ENCODE results near the gene CNTN4. TPM values are rescaled to one million over a fixed set of nuclear protein-coding genes. Genes with fewer than 3 reads are reported as not detected.

Gene CNTN4
- total RNA-seq, 1 donor from 2014 or later = not detected

DNA sequence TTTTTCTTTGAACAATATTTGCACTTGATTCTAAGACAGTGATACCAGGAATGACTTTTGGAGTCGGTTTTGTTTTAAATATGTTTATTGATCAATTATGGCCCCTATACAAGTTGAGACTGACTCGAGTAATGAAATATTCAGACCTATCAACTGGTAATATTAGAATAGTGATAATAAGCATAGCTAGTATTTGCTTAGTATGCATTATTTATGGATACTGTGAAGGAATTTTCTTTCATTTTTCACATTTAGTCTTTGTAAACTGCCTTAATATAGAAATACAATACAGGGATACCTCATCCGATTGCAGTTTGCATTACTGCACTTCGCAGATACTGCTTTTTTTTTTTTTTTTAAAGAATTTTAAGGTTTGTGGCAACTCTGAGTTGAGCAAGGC is 107.9 kb downstream of the CNTN4 start:
- H3K4me3 ChIP-seq (ENCODE audit: insufficient read depth, low read depth, low read length) = no peak overlapping the region
- no peaks in the 10 kb centered on the region for H3K9me3 ChIP-seq (ENCODE audit: insufficient read depth, low read depth, low read length)
- H3K9ac ChIP-seq (ENCODE audit: low read length) = no peak overlapping the region
- Mint-ChIP-seq H3K36me3 (ENCODE audit: low read depth, unreplicated experiment) (no peaks in the 10 kb centered on the region), H3K27ac (ENCODE audit: unreplicated experiment) (no peak overlapping the region), H3K27me3 (ENCODE audit: low read depth, unreplicated experiment) (no peaks in the 10 kb centered on the region), H3K9me3 (ENCODE audit: unreplicated experiment) (peaks cover 5% of the 10 kb centered on the region), H3K4me1 (ENCODE audit: low read depth, unreplicated experiment) (no peaks in the 10 kb centered on the region), H3K4me3 (ENCODE audit: unreplicated experiment) (no peak overlapping the region)
- no peak overlapping the region for H2AFZ ChIP-seq (ENCODE audit: low read depth, low read length)
- H4K20me1 ChIP-seq (ENCODE audit: insufficient read depth, low read length) = no peaks in the 10 kb centered on the region
- no peaks in the 10 kb centered on the region for H3K4me1 ChIP-seq (ENCODE audit: insufficient read depth, low read length)
- TF ChIP-seq CTCF (IDR thresholded peaks at IDR 0.05; ENCODE audit: insufficient read depth, low read depth, low read length) (no peak), EZH2 (IDR thresholded peaks at IDR 0.05; ENCODE audit: insufficient read depth, low read length) (no peak)
- no peak overlapping the region for H3K4me2 ChIP-seq (ENCODE audit: low read length)
- no peaks in the 10 kb centered on the region for H3K36me3 ChIP-seq (ENCODE audit: insufficient read depth, low read length)
- FAIRE-seq = no peak
- no peak overlapping the region for H3K27ac ChIP-seq (ENCODE audit: low read depth, low read length)
- no peaks in the 10 kb centered on the region for H3K79me2 ChIP-seq (ENCODE audit: insufficient read depth, low read length)
- no peaks in the 10 kb centered on the region for H3K27me3 ChIP-seq (ENCODE audit: insufficient read depth, low read length)
- no peak for DNase-seq (ENCODE audit: low read depth)

- no peak overlapping the region for H2AFZ ChIP-seq (ENCODE audit: low read depth, low read length)
- H3K79me2 ChIP-seq (ENCODE audit: insufficient read depth, low read length) = no peaks in the 10 kb centered on the region
- peaks cover 7% of the 10 kb centered on the region for H3K9me3 Mint-ChIP-seq (ENCODE audit: unreplicated experiment)
- no peaks in the 10 kb centered on the region for H3K27me3 Mint-ChIP-seq (ENCODE audit: low read depth, unreplicated experiment)
- H4K20me1 ChIP-seq (ENCODE audit: insufficient read depth, low read length) = no peaks in the 10 kb centered on the region
- TF ChIP-seq EZH2 (IDR thresholded peaks at IDR 0.05; ENCODE audit: insufficient read depth, low read length) (no peak), CTCF (IDR thresholded peaks at IDR 0.05; ENCODE audit: insufficient read depth, low read depth, low read length) (no peak)
- H3K4me3 ChIP-seq (ENCODE audit: insufficient read depth, low read depth, low read length) = no peak overlapping the region
- H3K9me3 ChIP-seq (ENCODE audit: insufficient read depth, low read depth, low read length) = peaks cover 4% of the 10 kb centered on the region
- DNase-seq (ENCODE audit: low read depth) = no peak
- no peaks in the 10 kb centered on the region for H3K4me1 ChIP-seq (ENCODE audit: insufficient read depth, low read length)
- H3K27me3 ChIP-seq (ENCODE audit: insufficient read depth, low read length) = no peaks in the 10 kb centered on the region
- no peak for FAIRE-seq
- H3K36me3 Mint-ChIP-seq (ENCODE audit: low read depth, unreplicated experiment) = no peaks in the 10 kb centered on the region
- no peaks in the 10 kb centered on the region for H3K36me3 ChIP-seq (ENCODE audit: insufficient read depth, low read length)
- no peak overlapping the region for H3K27ac ChIP-seq (ENCODE audit: low read depth, low read length)
- H3K4me2 ChIP-seq (ENCODE audit: low read length) = no peak overlapping the region
- H3K9ac ChIP-seq (ENCODE audit: low read length) = no peak overlapping the region
- no peak overlapping the region for H3K4me3 Mint-ChIP-seq (ENCODE audit: unreplicated experiment)
- no peak overlapping the region for H3K27ac Mint-ChIP-seq (ENCODE audit: unreplicated experiment)
- no peaks in the 10 kb centered on the region for H3K4me1 Mint-ChIP-seq (ENCODE audit: low read depth, unreplicated experiment)
These were observed 112.9 kb downstream of the CNTN4 start for GRCh38 chr3:2211568-2211967.

- FAIRE-seq (no peak), DNase-seq (ENCODE audit: low read depth) (no peak)
- no peak overlapping the region for H3K27ac ChIP-seq (ENCODE audit: low read depth, low read length)
- H3K36me3 ChIP-seq (ENCODE audit: insufficient read depth, low read length) = no peaks in the 10 kb centered on the region
- no peak for TF ChIP-seq EZH2 (IDR thresholded peaks at IDR 0.05; ENCODE audit: insufficient read depth, low read length)
- no peak for TF ChIP-seq CTCF (IDR thresholded peaks at IDR 0.05; ENCODE audit: insufficient read depth, low read depth, low read length)
- no peak overlapping the region for H2AFZ ChIP-seq (ENCODE audit: low read depth, low read length)
- H3K4me3 ChIP-seq (ENCODE audit: insufficient read depth, low read depth, low read length) = no peak overlapping the region
- no peaks in the 10 kb centered on the region for H3K27me3 ChIP-seq (ENCODE audit: insufficient read depth, low read length)
- H3K4me1 ChIP-seq (ENCODE audit: insufficient read depth, low read length) = no peaks in the 10 kb centered on the region
- H3K9ac ChIP-seq (ENCODE audit: low read length) = no peak overlapping the region
- Mint-ChIP-seq H3K27ac (ENCODE audit: unreplicated experiment) (no peak overlapping the region), H3K4me1 (ENCODE audit: low read depth, unreplicated experiment) (no peaks in the 10 kb centered on the region), H3K9me3 (ENCODE audit: unreplicated experiment) (peaks cover 5% of the 10 kb centered on the region), H3K27me3 (ENCODE audit: low read depth, unreplicated experiment) (no peaks in the 10 kb centered on the region), H3K36me3 (ENCODE audit: low read depth, unreplicated experiment) (no peaks in the 10 kb centered on the region), H3K4me3 (ENCODE audit: unreplicated experiment) (no peak overlapping the region)
- no peaks in the 10 kb centered on the region for H3K79me2 ChIP-seq (ENCODE audit: insufficient read depth, low read length)
- H4K20me1 ChIP-seq (ENCODE audit: insufficient read depth, low read length) = no peaks in the 10 kb centered on the region
- H3K9me3 ChIP-seq (ENCODE audit: insufficient read depth, low read depth, low read length) = peaks cover 4% of the 10 kb centered on the region
- no peak overlapping the region for H3K4me2 ChIP-seq (ENCODE audit: low read length)
These were observed 113.5 kb downstream of the CNTN4 start for GRCh38 chr3:2212206-2212605.
